Body of pancreas (tissue), 4 donors: Measurements from ENCODE around the gene SLC37A2.

Experiments used
- CTCF ChIP-seq, 7 experiments: fragments of 450-650 bp in 4 of 7; fragments of 200-600 bp in 3 of 7; sonication (generic) in 3 of 7; IDR thresholded peaks; one replicate each; pipeline ENCODE4 v1.5.1; 2016 to 2019; ENCODE audit warnings: antibody characterized with exemption in 7 of 7
- POLR2A ChIP-seq, 3 donors: fragments of 450-650 bp; IDR thresholded peaks; one replicate each; pipeline ENCODE4 v1.6.1; 2016; ENCODE audit warnings: antibody characterized with exemption in 3 of 3, mild to moderate bottlenecking in 2 of 3

- TF ChIP-seq POLR2A (IDR thresholded peaks at IDR 0.05) = no peak
- TF ChIP-seq CTCF (IDR thresholded peaks at IDR 0.05) = no peak
These were observed 965 bp downstream of the SLC37A2 start for GRCh38 chr11:125064070-125064469.
